H1 (cell line): ENCODE data around the gene VAV2. TPM values are rescaled to one million over a fixed set of nuclear protein-coding genes. Genes with fewer than 3 reads are reported as not detected.

Experiments
- CTBP2 ChIP-seq: IDR thresholded peaks from 2 replicates; pipeline ENCODE4 v1.7.0; 2011; ENCODE audit warnings: borderline replicate concordance, mild to moderate bottlenecking, moderate library complexity, mixed read lengths, low read length; ENCODE audit not compliant: insufficient read depth, insufficient read length
- GABPA ChIP-seq: IDR thresholded peaks from 2 replicates; pipeline ENCODE4 v1.6.1; 2011; ENCODE audit warnings: mild to moderate bottlenecking, low read length, moderate library complexity, borderline replicate concordance; ENCODE audit not compliant: insufficient read depth
- JUN ChIP-seq: IDR thresholded peaks from 2 replicates; pipeline ENCODE4 v1.6.1; 2011; ENCODE audit warnings: low read depth, mild to moderate bottlenecking, improper control_type of control experiment, low read length
- NRF1 ChIP-seq: IDR thresholded peaks from 2 replicates; pipeline ENCODE4 v1.6.1; 2011; ENCODE audit warnings: mild to moderate bottlenecking, low read depth, low read length, improper control_type of control experiment
- RXRA ChIP-seq: IDR thresholded peaks from 2 replicates; pipeline ENCODE4 v1.6.1; 2011; ENCODE audit warnings: low read depth, mild to moderate bottlenecking, low read length, moderate library complexity; ENCODE audit not compliant: insufficient read depth
- SP4 ChIP-seq: IDR thresholded peaks from 2 replicates; pipeline ENCODE4 v1.6.1; 2012; ENCODE audit warnings: low read length, inconsistent platforms
- YY1 ChIP-seq: IDR thresholded peaks from 2 replicates; pipeline ENCODE4 v1.6.1; 2011; ENCODE audit warnings: low read depth, mild to moderate bottlenecking, low read length
- ZNF274 ChIP-seq: IDR thresholded peaks from 2 replicates; pipeline ENCODE4 v1.7.0; 2012; ENCODE audit warnings: low read length, borderline replicate concordance; ENCODE audit errors: extremely low read depth
- polyA plus RNA-seq, 7 experiments: library from polyadenylated mRNA; depleted of rRNA in 3 of 7; stranded (reverse) in 5 of 7; unstranded in 2 of 7; fragments of >200 nt in 5 of 7; fragments of 200-250 nt in 2 of 7; gene quantifications; 1 replicate in 5 of 7; 2 replicates in 1 of 7; 4 replicates in 1 of 7; pipeline versions ENCODE4 v1.2.1 to v1.2.3, GENCODE V29; 2011 to 2013; ENCODE audit warnings: missing spikeins in 2 of 7, mixed read lengths in 2 of 7
- total RNA-seq: library from RNA; stranded (reverse); fragmentation: NEBNext Ultra II Directional; extraction: Animal tissue kit (Norgen Biotek cat#: 25700); gene quantifications from 2 replicates; pipeline ENCODE4 v1.2.1, GENCODE V29; 2021
- TF ChIP-seq, protein P1 (sequence below): fragments of 300-600 bp; sonication (generic); IDR thresholded peaks from 2 replicates; pipeline ENCODE4 v1.7.1; 2012; ENCODE audit warnings: low read length, moderate library complexity, mild to moderate bottlenecking, inconsistent platforms; ENCODE audit not compliant: insufficient replicate concordance
- TF ChIP-seq, protein P2 (sequence below): IDR thresholded peaks from 2 replicates; pipeline ENCODE4 v1.6.1; 2011; ENCODE audit warnings: low read depth, mild to moderate bottlenecking, low read length; ENCODE audit not compliant: insufficient read depth

Gene VAV2
- total and polyA plus RNA-seq, 2 of the 8 experiments (the other 6 are each of a cell fraction or from before 2014, with no cell fraction given), result 13.6 to 37.6 TPM

DNA sequence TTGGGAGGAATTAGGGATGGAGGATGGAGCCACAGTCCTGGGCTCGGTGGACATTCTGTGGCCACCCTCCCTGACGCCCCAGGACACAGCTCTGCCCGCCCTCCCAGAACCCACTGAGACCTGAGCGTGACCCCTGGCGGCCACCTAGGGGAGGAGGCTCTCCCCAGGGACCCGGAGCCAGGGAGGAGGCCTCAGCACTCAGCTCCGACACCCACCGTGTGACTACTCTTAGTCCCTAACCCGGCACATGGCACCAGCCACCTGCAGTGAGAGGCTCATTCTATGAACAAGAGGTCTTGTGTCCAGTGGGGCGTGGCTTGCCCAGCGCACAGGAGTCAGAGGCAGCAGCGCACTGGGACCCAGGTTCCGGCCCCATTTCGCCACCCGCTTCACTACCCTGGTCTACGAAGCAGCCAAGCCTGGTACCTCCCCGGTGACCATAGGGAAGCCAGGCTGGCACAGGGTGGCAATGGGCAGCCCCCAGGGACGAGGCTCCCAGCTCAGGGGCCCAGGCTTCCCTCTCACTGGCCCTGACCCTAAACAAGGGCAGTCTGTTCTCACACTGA, 264.2 kb downstream of the VAV2 start (continued):
- TF ChIP-seq, protein P1, sequence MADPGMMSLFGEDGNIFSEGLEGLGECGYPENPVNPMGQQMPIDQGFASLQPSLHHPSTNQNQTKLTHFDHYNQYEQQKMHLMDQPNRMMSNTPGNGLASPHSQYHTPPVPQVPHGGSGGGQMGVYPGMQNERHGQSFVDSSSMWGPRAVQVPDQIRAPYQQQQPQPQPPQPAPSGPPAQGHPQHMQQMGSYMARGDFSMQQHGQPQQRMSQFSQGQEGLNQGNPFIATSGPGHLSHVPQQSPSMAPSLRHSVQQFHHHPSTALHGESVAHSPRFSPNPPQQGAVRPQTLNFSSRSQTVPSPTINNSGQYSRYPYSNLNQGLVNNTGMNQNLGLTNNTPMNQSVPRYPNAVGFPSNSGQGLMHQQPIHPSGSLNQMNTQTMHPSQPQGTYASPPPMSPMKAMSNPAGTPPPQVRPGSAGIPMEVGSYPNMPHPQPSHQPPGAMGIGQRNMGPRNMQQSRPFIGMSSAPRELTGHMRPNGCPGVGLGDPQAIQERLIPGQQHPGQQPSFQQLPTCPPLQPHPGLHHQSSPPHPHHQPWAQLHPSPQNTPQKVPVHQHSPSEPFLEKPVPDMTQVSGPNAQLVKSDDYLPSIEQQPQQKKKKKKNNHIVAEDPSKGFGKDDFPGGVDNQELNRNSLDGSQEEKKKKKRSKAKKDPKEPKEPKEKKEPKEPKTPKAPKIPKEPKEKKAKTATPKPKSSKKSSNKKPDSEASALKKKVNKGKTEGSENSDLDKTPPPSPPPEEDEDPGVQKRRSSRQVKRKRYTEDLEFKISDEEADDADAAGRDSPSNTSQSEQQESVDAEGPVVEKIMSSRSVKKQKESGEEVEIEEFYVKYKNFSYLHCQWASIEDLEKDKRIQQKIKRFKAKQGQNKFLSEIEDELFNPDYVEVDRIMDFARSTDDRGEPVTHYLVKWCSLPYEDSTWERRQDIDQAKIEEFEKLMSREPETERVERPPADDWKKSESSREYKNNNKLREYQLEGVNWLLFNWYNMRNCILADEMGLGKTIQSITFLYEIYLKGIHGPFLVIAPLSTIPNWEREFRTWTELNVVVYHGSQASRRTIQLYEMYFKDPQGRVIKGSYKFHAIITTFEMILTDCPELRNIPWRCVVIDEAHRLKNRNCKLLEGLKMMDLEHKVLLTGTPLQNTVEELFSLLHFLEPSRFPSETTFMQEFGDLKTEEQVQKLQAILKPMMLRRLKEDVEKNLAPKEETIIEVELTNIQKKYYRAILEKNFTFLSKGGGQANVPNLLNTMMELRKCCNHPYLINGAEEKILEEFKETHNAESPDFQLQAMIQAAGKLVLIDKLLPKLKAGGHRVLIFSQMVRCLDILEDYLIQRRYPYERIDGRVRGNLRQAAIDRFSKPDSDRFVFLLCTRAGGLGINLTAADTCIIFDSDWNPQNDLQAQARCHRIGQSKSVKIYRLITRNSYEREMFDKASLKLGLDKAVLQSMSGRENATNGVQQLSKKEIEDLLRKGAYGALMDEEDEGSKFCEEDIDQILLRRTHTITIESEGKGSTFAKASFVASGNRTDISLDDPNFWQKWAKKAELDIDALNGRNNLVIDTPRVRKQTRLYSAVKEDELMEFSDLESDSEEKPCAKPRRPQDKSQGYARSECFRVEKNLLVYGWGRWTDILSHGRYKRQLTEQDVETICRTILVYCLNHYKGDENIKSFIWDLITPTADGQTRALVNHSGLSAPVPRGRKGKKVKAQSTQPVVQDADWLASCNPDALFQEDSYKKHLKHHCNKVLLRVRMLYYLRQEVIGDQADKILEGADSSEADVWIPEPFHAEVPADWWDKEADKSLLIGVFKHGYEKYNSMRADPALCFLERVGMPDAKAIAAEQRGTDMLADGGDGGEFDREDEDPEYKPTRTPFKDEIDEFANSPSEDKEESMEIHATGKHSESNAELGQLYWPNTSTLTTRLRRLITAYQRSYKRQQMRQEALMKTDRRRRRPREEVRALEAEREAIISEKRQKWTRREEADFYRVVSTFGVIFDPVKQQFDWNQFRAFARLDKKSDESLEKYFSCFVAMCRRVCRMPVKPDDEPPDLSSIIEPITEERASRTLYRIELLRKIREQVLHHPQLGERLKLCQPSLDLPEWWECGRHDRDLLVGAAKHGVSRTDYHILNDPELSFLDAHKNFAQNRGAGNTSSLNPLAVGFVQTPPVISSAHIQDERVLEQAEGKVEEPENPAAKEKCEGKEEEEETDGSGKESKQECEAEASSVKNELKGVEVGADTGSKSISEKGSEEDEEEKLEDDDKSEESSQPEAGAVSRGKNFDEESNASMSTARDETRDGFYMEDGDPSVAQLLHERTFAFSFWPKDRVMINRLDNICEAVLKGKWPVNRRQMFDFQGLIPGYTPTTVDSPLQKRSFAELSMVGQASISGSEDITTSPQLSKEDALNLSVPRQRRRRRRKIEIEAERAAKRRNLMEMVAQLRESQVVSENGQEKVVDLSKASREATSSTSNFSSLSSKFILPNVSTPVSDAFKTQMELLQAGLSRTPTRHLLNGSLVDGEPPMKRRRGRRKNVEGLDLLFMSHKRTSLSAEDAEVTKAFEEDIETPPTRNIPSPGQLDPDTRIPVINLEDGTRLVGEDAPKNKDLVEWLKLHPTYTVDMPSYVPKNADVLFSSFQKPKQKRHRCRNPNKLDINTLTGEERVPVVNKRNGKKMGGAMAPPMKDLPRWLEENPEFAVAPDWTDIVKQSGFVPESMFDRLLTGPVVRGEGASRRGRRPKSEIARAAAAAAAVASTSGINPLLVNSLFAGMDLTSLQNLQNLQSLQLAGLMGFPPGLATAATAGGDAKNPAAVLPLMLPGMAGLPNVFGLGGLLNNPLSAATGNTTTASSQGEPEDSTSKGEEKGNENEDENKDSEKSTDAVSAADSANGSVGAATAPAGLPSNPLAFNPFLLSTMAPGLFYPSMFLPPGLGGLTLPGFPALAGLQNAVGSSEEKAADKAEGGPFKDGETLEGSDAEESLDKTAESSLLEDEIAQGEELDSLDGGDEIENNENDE, result no peak
- no peak for TF ChIP-seq YY1
- TF ChIP-seq GABPA, result no peak
- no peak for TF ChIP-seq JUN
- no peak for TF ChIP-seq CTBP2
- no peak for TF ChIP-seq NRF1
- TF ChIP-seq ZNF274, result no peak
- TF ChIP-seq, protein P2, sequence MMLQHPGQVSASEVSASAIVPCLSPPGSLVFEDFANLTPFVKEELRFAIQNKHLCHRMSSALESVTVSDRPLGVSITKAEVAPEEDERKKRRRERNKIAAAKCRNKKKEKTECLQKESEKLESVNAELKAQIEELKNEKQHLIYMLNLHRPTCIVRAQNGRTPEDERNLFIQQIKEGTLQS, result no peak
- no peak for TF ChIP-seq SP4
- no peak for TF ChIP-seq RXRA
